ENCODE measurements around the gene C4BPB.

The C4BPB gene

DNA sequence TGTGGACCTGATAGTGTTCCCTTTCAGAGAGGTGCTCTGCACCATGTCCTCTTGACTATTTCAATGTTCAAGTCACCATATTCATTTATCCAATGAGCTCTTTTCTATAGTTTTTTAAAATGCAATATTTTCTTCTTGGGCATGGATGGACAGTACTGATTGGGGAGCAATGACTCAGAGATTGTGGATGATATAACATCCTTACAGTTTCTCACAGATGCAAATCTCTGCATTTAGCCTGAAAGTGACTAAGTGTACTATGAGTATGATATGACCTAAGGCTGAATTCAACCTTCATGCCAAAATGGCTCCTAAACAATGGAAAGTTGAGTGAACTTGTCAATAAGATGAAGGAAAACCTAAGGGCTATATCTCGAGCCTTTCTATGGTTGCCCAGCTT, 51.9 kb downstream of the C4BPB start:
- DNase-seq (ENCODE audit: low read depth, low spot score): no peak

DNA sequence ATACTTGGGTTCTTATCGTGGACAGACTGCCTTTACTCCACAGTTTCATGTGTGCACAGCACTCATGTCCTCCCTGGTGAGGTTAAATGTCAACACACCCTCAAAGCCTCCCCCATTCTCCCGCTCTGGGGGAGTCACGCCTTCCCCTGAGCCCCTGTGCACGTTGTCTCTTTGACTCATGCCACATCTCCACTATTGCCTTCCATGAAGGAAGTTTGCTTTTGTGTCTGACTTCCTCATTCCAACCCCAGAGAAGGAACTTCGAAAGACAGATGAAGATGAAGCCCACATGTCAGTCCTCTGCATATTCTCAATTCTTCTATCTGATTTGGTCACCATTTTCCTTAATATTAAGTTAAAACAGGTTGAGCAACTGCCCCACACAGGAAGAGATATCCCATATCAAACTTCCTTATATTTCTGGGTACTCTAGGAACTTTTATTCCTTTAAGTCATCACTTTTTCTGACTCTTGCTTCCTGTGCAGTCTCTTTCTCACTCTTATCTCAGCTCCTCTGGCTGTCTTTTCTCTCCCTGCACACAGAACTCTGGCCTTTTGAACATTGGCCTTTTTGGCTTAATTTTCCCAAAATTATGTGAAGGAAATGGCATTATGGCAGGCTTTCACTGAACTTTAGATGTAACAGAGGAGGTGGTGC, 56.9 kb downstream of the C4BPB start:
- DNase-seq (ENCODE audit: low read depth, low spot score): no peak
